Measurements from ENCODE around the gene GPATCH3.
A peak's percentile ranks its signal among the peaks of the same experiment; 100 is the strongest.
"Not testable (repeated sequence)": the region's sequence is repeated elsewhere in the genome, so short reads cannot be mapped to it uniquely, and the experiment has no call there.

GPATCH3 gene

GRCh38 chr1:26863685-26864077 is 36.6 kb downstream of the GPATCH3 start:
- no peak for DNase-seq (ENCODE audit: low spot score)

- no peak for DNase-seq (ENCODE audit: low spot score)
Measured at GRCh38 chr1:26862781-26863684, 37.2 kb downstream of the GPATCH3 start, which contains the start of gene SFN. Gene SFN (plus strand): TSS chr1:26863149. CDS start chr1:26863213, 64 bp downstream.

GRCh38 chr1:26861889-26862378 is 38.3 kb downstream of the GPATCH3 start:
- no peak for DNase-seq (ENCODE audit: low spot score)

- no peak for DNase-seq (ENCODE audit: low spot score)
Measured at GRCh38 chr1:26861286-26861701, 39.0 kb downstream of the GPATCH3 start.

DNA sequence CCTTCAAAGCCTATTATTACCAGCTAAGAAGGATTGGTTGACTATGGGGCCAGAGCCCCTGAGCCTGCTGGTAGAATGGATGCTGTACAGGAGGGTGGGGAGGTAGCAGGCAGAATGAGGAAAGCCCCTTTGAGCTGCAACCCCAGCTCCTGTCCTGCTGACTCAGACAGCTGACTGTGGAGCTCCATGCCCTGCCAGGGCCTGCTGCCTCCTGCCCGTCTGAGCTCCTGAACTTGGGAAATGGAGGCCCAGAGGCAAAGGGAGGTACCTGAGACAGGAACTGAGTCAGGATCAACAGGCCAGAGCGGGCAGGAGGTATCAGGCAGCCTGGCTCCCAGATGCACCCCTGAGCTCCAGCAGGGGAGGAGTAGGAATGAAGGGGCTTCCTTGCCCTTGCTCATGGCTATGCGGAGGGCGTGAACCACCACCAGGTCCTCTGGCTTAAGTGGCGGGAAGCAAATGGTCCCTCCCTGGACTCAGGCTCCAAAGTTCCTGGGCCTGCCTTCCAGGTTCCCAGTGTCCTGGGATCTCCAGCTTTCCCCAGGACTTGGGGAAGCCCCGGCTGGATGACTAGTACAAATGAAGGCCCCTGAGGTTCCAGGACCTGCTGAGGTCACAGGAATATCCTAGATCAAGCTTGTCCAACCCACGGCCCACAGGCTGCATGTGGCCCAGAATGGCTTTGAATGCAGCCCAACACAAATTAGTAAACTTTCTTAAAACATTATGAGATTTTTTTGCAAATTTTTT is 41.2 kb downstream of the GPATCH3 start:
- no peak for DNase-seq (ENCODE audit: low spot score)

DNA sequence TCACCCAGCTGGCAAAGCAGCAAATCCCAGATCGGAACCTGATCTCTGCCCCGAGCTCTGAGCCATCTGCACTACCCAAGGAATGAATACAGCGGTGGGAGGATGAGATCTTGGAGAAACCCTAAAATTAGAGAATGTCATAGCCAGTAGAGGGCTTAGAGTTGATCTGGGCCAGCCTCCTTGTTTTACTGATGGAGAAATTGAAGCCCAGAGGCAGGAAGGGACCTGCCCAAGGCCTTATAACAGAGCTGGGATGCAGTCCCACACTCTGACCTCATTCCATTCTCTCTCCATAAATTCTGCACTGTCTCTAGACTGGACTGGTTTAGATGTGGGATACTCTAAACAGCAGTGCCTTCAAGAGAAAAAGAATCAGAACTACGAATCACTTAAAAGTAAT is 42.1 kb downstream of the GPATCH3 start:
- DNase-seq (ENCODE audit: low spot score): no peak

DNA sequence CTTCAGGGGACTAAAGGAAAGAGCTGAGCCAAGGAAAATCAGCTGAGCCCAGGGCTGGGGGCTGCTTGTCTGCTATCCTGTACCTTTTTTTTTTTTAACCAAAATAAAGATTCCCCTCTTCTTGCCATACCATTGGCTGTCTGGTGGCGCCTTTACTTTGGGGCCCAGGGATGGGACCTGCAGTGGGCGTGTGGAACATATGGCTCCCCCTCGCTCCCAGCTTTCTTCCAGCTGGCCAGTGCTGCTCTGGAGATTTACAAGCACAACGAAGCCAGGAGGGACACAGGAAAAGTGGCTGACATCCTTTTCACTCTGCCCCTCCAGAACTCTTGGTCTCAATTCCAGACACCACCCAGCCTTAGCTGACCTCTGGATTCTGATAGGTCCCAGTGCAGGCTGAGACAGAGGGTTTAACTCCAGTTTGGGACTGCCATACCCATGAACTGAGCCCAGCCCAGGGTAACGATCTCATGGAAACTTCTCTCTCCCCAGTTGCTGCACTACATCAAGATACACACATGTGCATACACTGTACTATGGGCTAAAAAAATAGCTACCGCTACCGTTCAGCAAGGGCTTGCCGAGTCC is 42.7 kb downstream of the GPATCH3 start:
- peak; percentile 5 for DNase-seq (ENCODE audit: low spot score)

DNA sequence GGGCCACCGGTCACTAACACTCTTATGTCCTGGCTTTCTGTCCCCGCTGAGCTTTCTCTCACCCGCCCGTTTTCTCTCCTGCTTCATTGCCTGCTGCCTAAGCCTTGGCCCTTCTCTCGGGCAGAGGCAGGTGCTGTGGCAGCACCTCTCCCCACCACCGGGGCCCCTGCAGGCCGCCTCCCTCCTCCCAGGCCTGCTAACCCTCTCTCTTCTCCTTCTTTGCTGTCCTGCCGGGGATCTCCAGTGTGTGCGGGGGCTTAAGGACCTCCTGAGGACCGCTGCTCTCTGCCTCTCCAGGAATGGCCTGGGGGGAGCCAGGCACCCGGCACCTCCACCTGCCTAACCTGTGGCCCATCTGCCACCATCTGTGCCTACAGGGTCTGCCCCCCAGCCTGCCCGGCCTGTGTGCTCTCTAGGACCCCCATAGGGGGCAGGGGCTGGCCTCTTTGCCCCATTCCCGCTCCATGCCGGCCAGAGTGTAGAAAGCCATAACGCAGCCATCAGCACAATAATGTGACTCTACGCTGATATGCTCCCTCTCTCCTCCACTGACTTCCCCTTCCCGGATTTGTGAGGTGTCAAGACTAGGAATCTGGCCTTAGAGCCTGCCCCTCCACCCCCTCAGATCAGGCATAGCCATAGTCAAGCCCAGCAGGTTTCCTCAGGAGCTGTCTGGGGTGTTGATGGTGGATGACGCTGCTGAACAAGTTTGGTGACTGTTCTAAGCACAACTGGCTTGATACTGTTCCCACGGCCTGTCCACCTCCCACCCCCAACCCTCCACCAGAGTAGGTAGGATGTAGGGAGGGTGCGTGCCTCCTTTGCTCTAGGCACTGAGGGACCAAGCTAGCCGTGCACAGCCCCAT is 43.4 kb downstream of the GPATCH3 start:
- peak; percentile 10 for DNase-seq (ENCODE audit: low spot score)

GRCh38 chr1:26856181-26856580 is 44.1 kb downstream of the GPATCH3 start:
- peak; percentile 10 for DNase-seq (ENCODE audit: low spot score)

DNA sequence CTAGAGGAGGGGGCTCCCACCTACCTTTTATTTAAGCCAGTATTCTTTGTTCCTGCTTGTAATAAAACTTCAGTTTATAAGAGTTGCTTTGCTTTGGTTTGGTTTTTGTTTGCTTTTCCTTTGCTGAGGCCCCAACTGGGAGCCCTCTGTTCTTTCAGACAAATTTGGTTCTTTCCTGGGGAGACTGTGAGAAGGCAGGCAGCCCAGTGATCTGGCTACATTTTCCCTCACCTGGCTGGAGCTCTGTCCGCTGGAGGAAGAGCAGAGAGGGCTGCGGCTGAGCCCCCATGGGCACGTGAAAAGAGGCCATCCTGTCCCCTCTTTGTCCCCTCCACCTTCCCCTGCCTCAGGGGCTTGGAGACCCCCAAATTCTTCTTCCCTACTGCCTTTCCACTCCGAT is 44.6 kb downstream of the GPATCH3 start:
- no peak for DNase-seq (ENCODE audit: low spot score)

GRCh38 chr1:26854906-26855305 is 45.4 kb downstream of the GPATCH3 start:
- peak; percentile 18 for DNase-seq (ENCODE audit: low spot score)

GRCh38 chr1:26853600-26853999 is 46.7 kb downstream of the GPATCH3 start:
- DNase-seq (ENCODE audit: low spot score): no peak

- DNase-seq (ENCODE audit: low spot score): peak; percentile 86
Measured at GRCh38 chr1:26853156-26853555, 47.1 kb downstream of the GPATCH3 start.

DNA sequence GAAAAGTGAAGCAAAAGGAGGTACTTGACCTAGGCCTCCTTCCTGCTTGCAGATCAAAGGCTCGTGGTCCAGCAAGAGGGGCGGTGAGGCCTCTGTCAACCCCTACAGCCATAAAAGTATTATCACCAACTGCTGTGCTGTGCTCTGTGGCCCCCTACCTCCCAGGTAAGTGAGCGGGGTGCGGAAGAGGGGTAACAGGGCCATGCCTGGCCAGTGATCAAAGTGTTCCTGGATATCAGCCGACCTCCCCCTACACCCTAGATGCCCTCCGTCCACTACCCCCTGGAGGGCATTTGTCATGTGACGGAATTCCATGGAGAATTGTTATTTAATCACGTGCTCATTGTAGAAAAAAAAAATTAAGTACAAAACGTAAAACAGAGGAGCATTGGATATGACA is 47.6 kb downstream of the GPATCH3 start:
- peak; percentile 24 for DNase-seq (ENCODE audit: low spot score)

- no peak for DNase-seq (ENCODE audit: low spot score)
Measured at GRCh38 chr1:26851106-26851684, 49.1 kb downstream of the GPATCH3 start.

GRCh38 chr1:26848941-26849774 is 51.1 kb downstream of the GPATCH3 start:
- no peak for DNase-seq (ENCODE audit: low spot score)

DNA sequence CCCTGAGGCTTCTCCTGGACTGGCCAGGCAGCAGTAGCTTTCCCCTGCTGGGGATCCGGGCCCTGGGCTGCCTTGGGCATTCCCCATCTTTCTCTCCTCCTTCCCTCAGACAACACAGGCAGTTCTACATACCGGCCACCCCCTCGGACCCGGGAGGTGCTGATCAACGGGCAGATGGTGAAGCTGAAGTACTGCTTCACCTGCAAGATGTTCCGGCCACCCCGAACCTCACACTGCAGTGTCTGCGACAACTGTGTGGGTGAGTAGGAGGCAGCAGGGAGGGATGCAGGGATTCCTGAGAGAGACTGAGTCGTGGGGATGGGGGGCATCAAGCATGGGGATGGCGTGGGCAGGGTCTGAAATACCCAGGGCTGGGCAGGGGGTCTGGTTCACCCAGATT is 51.8 kb downstream of the GPATCH3 start:
- DNase-seq (ENCODE audit: low spot score): no peak

DNA sequence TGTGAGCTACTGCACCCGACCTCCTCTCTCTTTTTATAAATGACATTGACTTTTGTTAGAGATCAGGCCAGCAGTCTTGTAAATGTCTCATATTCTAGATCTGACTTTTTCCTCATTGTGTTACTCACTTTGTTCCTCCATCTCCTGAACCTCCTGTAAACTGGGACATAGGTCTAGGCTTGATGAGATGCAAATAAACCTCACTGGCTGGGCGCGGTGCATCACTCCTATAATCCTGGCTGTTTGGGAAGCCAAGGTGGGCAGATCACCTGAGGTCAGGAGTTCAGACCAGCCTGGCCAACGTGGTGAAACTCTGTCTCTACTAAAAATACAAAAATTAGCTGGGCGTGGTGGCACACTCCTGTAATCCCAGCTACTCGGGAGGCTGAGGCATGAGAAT is 52.4 kb downstream of the GPATCH3 start:
- DNase-seq (ENCODE audit: low spot score): not testable (repeated sequence)

GRCh38 chr1:26844424-26845196 is 55.7 kb downstream of the GPATCH3 start:
- no peak for DNase-seq (ENCODE audit: low spot score)
